Mesenchymal stem cell (in vitro differentiated cells and primary cell): ENCODE measurements around the gene UPF2.
"Not testable (repeated sequence)": the region's sequence is repeated elsewhere in the genome, so short reads cannot be mapped to it uniquely, and the experiment has no call there.

Experiments used
- DNase-seq: peaks from one replicate; pipeline ENCODE4 v3.0.0-alpha.2; 2013
- H2AFZ ChIP-seq: one replicate; pipeline ENCODE4 v1.6.1; 2013; ENCODE audit warnings: low read depth, mild to moderate bottlenecking, control low read depth, inconsistent platforms, low read length, moderate library complexity
- H2AK5ac ChIP-seq: 2 replicates; pipeline ENCODE4 v1.6.1; 2013; ENCODE audit warnings: low read length, moderate library complexity, mild to moderate bottlenecking, inconsistent platforms; ENCODE audit not compliant: severe bottlenecking
- H2BK120ac ChIP-seq: one replicate; pipeline ENCODE4 v1.6.1; 2013; ENCODE audit warnings: low read depth, mild to moderate bottlenecking, inconsistent platforms, low read length, moderate library complexity
- H2BK12ac ChIP-seq, 2 experiments: one replicate each; pipeline ENCODE4 v1.6.1; 2013; ENCODE audit warnings: inconsistent platforms in 2 of 2, low read length in 2 of 2, mild to moderate bottlenecking in 2 of 2, moderate library complexity in 2 of 2, control low read depth in 1 of 2
- H2BK15ac ChIP-seq: one replicate; pipeline ENCODE4 v1.6.1; 2013; ENCODE audit warnings: mild to moderate bottlenecking, low read depth, inconsistent platforms; ENCODE audit not compliant: poor library complexity, severe bottlenecking
- H2BK5ac ChIP-seq: 2 replicates; pipeline ENCODE4 v1.6.1; 2013; ENCODE audit warnings: low read depth, mild to moderate bottlenecking, low read length, control low read depth, inconsistent platforms; ENCODE audit not compliant: poor library complexity, severe bottlenecking
- H3K14ac ChIP-seq, 2 experiments: one replicate each; pipeline ENCODE4 v1.6.1; 2013; ENCODE audit warnings: inconsistent platforms in 2 of 2, low read length in 2 of 2, control low read depth in 1 of 2, mild to moderate bottlenecking in 1 of 2, moderate library complexity in 1 of 2
- H3K18ac ChIP-seq, 2 experiments: one replicate each; pipeline ENCODE4 v1.6.1; 2013; ENCODE audit warnings: inconsistent platforms in 2 of 2, low read length in 2 of 2, control low read depth in 1 of 2, low read depth in 1 of 2, mild to moderate bottlenecking in 1 of 2
- H3K23ac ChIP-seq, 2 experiments: one replicate each; pipeline ENCODE4 v1.6.1; 2013; ENCODE audit warnings: inconsistent platforms in 2 of 2, low read length in 2 of 2, mild to moderate bottlenecking in 2 of 2, moderate library complexity in 2 of 2, control low read depth in 1 of 2
- H3K27ac ChIP-seq: 2 replicates; pipeline ENCODE4 v1.5.1; 2013; ENCODE audit warnings: mild to moderate bottlenecking, moderate library complexity, low read length, control low read depth, inconsistent platforms; ENCODE audit not compliant: poor library complexity, severe bottlenecking
- H3K27me3 ChIP-seq, 2 experiments: 2 replicates each; pipeline versions ENCODE4 v1.6.1 to v1.7.0; 2013; ENCODE audit warnings: low read length in 2 of 2, mild to moderate bottlenecking in 2 of 2, moderate library complexity in 2 of 2, control low read depth in 1 of 2, inconsistent platforms in 1 of 2; ENCODE audit not compliant: control insufficient read depth in 1 of 2, insufficient read depth in 1 of 2
- H3K36me3 ChIP-seq, 2 experiments: 2 replicates each; pipeline versions ENCODE4 v1.6.1 to v1.7.0; 2013; ENCODE audit warnings: low read length in 2 of 2, control low read depth in 1 of 2, inconsistent platforms in 1 of 2, low read depth in 1 of 2, mild to moderate bottlenecking in 1 of 2; ENCODE audit not compliant: insufficient read depth in 2 of 2, control insufficient read depth in 1 of 2
- H3K4ac ChIP-seq, 2 experiments: one replicate each; pipeline ENCODE4 v1.6.1; 2013; ENCODE audit warnings: inconsistent platforms in 2 of 2, low read length in 2 of 2, mild to moderate bottlenecking in 2 of 2, moderate library complexity in 2 of 2, control low read depth in 1 of 2, low read depth in 1 of 2
- H3K4me1 ChIP-seq: 2 replicates; pipeline ENCODE4 v1.6.1; 2013; ENCODE audit warnings: low read depth, low read length, control low read depth; ENCODE audit not compliant: control insufficient read depth, insufficient read depth
- H3K4me2 ChIP-seq: 2 replicates; pipeline ENCODE4 v1.6.1; 2013; ENCODE audit warnings: low read length, mild to moderate bottlenecking, inconsistent platforms; ENCODE audit not compliant: poor library complexity, severe bottlenecking
- H3K4me3 ChIP-seq, 2 experiments: 2 replicates each; pipeline versions ENCODE4 v1.5.1 to v1.7.0; 2013; ENCODE audit warnings: low read length in 2 of 2, mild to moderate bottlenecking in 2 of 2, control low read depth in 1 of 2, low read depth in 1 of 2; ENCODE audit not compliant: insufficient read depth in 1 of 2
- H3K79me1 ChIP-seq: replicated peaks from 2 replicates; pipeline ENCODE4 v1.6.1; 2013; ENCODE audit warnings: mild to moderate bottlenecking, control low read depth, low read length, inconsistent platforms; ENCODE audit not compliant: poor library complexity, severe bottlenecking
- H3K9ac ChIP-seq: 2 replicates; pipeline ENCODE4 v1.7.0; 2013; ENCODE audit warnings: mild to moderate bottlenecking, low read length, moderate library complexity
- H3K9me3 ChIP-seq: 2 replicates; pipeline ENCODE4 v1.7.0; 2013; ENCODE audit warnings: mild to moderate bottlenecking, low read length; ENCODE audit not compliant: control insufficient read depth
- H4K8ac ChIP-seq: one replicate; pipeline ENCODE4 v1.6.1; 2013; ENCODE audit warnings: inconsistent platforms, mild to moderate bottlenecking, low read length, moderate library complexity
- H4K91ac ChIP-seq: one replicate; pipeline ENCODE4 v1.6.1; 2013; ENCODE audit warnings: mild to moderate bottlenecking, low read length, inconsistent platforms
- WGBS: methylation state at CpG from one replicate; pipeline ENCODE4 v1.1.7; 2013; ENCODE audit warnings: mixed read lengths; 5-methylcytosine and 5-hydroxymethylcytosine counted together

Gene UPF2

GRCh38 chr10:11972523-11972922 is 70.1 kb downstream of the UPF2 start:
- not testable (repeated sequence) for H3K4me1 ChIP-seq, H3K79me1 ChIP-seq, H2BK12ac ChIP-seq, H3K4ac ChIP-seq, H2BK5ac ChIP-seq, H3K23ac ChIP-seq, H3K9me3 ChIP-seq, H3K18ac ChIP-seq, H4K91ac ChIP-seq, H3K27ac ChIP-seq, H2BK15ac ChIP-seq, DNase-seq, H3K4me2 ChIP-seq, H3K27me3 ChIP-seq, H2BK120ac ChIP-seq, H3K4me3 ChIP-seq, H2AK5ac ChIP-seq, H3K9ac ChIP-seq, H3K14ac ChIP-seq, H4K8ac ChIP-seq, H2AFZ ChIP-seq
- WGBS = 98% methylated on average over 5 of the region's 7 CpGs
- peaks cover 0 to 42% of the 10 kb centered on the region in 2 experiments for H3K36me3 ChIP-seq

- no peak overlapping the region for H2AK5ac ChIP-seq
- no peak overlapping the region for H3K4me2 ChIP-seq
- H2BK12ac ChIP-seq = no peak overlapping the region
- H3K36me3 ChIP-seq = peaks cover 11 to 94% of the 10 kb centered on the region in 2 experiments
- no peak overlapping the region for H2BK5ac ChIP-seq
- no peak overlapping the region for H3K14ac ChIP-seq
- peaks cover 3% of the 10 kb centered on the region for H3K4me1 ChIP-seq
- no peak overlapping the region for H3K9ac ChIP-seq
- H2AFZ ChIP-seq = no peak overlapping the region
- H2BK15ac ChIP-seq = no peak overlapping the region
- no peak overlapping the region for H2BK120ac ChIP-seq
- H3K9me3 ChIP-seq = no peaks in the 10 kb centered on the region
- H3K27me3 ChIP-seq = no peaks in the 10 kb centered on the region
- H3K4me3 ChIP-seq = no peak overlapping the region
- no peak overlapping the region for H3K27ac ChIP-seq
- H3K79me1 ChIP-seq = peaks cover 6% of the 10 kb centered on the region
- no peak overlapping the region for H4K91ac ChIP-seq
- DNase-seq = no peak
- no peak overlapping the region for H3K4ac ChIP-seq
- H3K23ac ChIP-seq = no peak overlapping the region
- no peak overlapping the region for H4K8ac ChIP-seq
- WGBS = 97% methylated on average over 1 of the region's 2 CpGs
- H3K18ac ChIP-seq = no peak overlapping the region
Observed at GRCh38 chr10:11962176-11962575, 80.4 kb downstream of the UPF2 start.

GRCh38 chr10:11961771-11962170 is 80.8 kb downstream of the UPF2 start:
- 96% methylated on average over 2 of the region's 4 CpGs for WGBS
- Histone ChIP-seq H2AK5ac (no peak overlapping the region), H4K8ac (no peak overlapping the region), H3K79me1 (peaks cover 9% of the 10 kb centered on the region), H3K27me3 (no peaks in the 10 kb centered on the region), H2BK12ac (no peak overlapping the region), H2BK15ac (no peak overlapping the region), H3K4me3 (no peak overlapping the region), H4K91ac (no peak overlapping the region), H2BK5ac (no peak overlapping the region), H2BK120ac (no peak overlapping the region), H3K9ac (no peak overlapping the region), H3K4ac (no peak overlapping the region), H3K4me2 (no peak overlapping the region), H2AFZ (no peak overlapping the region), H3K14ac (no peak overlapping the region), H3K23ac (no peak overlapping the region), H3K36me3 (peaks cover 15 to 94% of the 10 kb centered on the region in 2 experiments), H3K4me1 (peaks cover 3% of the 10 kb centered on the region), H3K18ac (no peak overlapping the region), H3K27ac (no peak overlapping the region), H3K9me3 (no peaks in the 10 kb centered on the region)
- no peak for DNase-seq

GRCh38 chr10:11959966-11960365 is 82.6 kb downstream of the UPF2 start:
- peaks cover 18 to 97% of the 10 kb centered on the region in 2 experiments for H3K36me3 ChIP-seq
- no peak overlapping the region for H2AFZ ChIP-seq
- H2BK15ac ChIP-seq = no peak overlapping the region
- H2AK5ac ChIP-seq = no peak overlapping the region
- no peak overlapping the region for H3K4me3 ChIP-seq
- no peak for DNase-seq
- H2BK5ac ChIP-seq = no peak overlapping the region
- H3K27ac ChIP-seq = peak overlapping the region; percentile 78
- no peaks in the 10 kb centered on the region for H3K9me3 ChIP-seq
- no peak overlapping the region for H2BK120ac ChIP-seq
- H3K4me2 ChIP-seq = no peak overlapping the region
- no peak overlapping the region for H3K9ac ChIP-seq
- no peak overlapping the region for H3K18ac ChIP-seq
- H3K4me1 ChIP-seq = peaks cover 3% of the 10 kb centered on the region
- H4K91ac ChIP-seq = no peak overlapping the region
- H4K8ac ChIP-seq = no peak overlapping the region
- H3K79me1 ChIP-seq = peaks cover 10% of the 10 kb centered on the region
- no peak overlapping the region for H3K14ac ChIP-seq
- H3K4ac ChIP-seq = no peak overlapping the region
- no peak overlapping the region for H2BK12ac ChIP-seq
- H3K23ac ChIP-seq = no peak overlapping the region
- no peaks in the 10 kb centered on the region for H3K27me3 ChIP-seq
- WGBS = no CpG with 5 or more reads among the region's 4 CpGs
